Uterus (tissue), 4 donors: ENCODE measurements around the gene DNASE1L2. TPM values are rescaled to one million over a fixed set of nuclear protein-coding genes. Genes with fewer than 3 reads are reported as not detected.

Experiments
- DNase-seq, 2 donors: peaks; one replicate each; pipeline ENCODE4 v3.0.0-alpha.2; 2019 to 2020
- H3K27ac ChIP-seq, 2 donors: fragments of 200-600 bp; sonication (generic); 1 replicate in 1 of 2; 2 replicates in 1 of 2; pipeline ENCODE4 v1.5.1; 2016 to 2018
- H3K27me3 ChIP-seq, 2 donors: fragments of 200-600 bp; sonication (generic); one replicate each; pipeline ENCODE4 v1.5.1; 2018 to 2019; ENCODE audit warnings: control low read depth in 1 of 2
- H3K36me3 ChIP-seq, 2 donors: fragments of 200-600 bp; sonication (generic); one replicate each; pipeline ENCODE4 v1.5.1; 2019; ENCODE audit warnings: control low read depth in 1 of 2
- H3K4me1 ChIP-seq, 2 donors: fragments of 200-600 bp; sonication (generic); one replicate each; pipeline ENCODE4 v1.5.1; 2018 to 2019; ENCODE audit warnings: control low read depth in 1 of 2
- H3K4me3 ChIP-seq, 2 donors: fragments of 200-600 bp; sonication (generic); 1 replicate in 1 of 2; 2 replicates in 1 of 2; pipeline ENCODE4 v1.5.1; 2018 to 2019; ENCODE audit warnings: mild to moderate bottlenecking in 1 of 2
- H3K9me3 ChIP-seq, 2 donors: fragments of 200-600 bp; sonication (generic); one replicate each; pipeline ENCODE4 v1.5.1; 2019; ENCODE audit warnings: control low read depth in 1 of 2
- POLR2A ChIP-seq, 2 donors: fragments of 450-650 bp; IDR thresholded peaks; one replicate each; pipeline ENCODE4 v1.6.1; 2016; ENCODE audit warnings: antibody characterized with exemption in 2 of 2, mild to moderate bottlenecking in 1 of 2, moderate library complexity in 1 of 2
- intact Hi-C: fragments of 100-400 bp; cut with DNase I; formaldehyde crosslinking; loops from one replicate; pipeline ENCODE4 v1.15.1; 2023; ENCODE audit warnings: low total_unique reads
- total RNA-seq, 4 donors: library from RNA; depleted of rRNA in 3 of 4; stranded (reverse); fragments of >200 nt in 3 of 4; gene quantifications; one replicate each; pipeline versions ENCODE4 v1.1.0 to v1.2.4, GENCODE V29; 2014 to 2023
- TF ChIP-seq, protein P1 (sequence below), 4 experiments: fragments of 200-600 bp in 2 of 4; fragments of 450-650 bp in 2 of 4; sonication (generic) in 2 of 4; IDR thresholded peaks; one replicate each; pipeline ENCODE4 v1.5.1; 2016 to 2019; ENCODE audit warnings: antibody characterized with exemption in 4 of 4, mild to moderate bottlenecking in 2 of 4, moderate library complexity in 1 of 4
- donor health status: DM: yes; HTN: yes; CAD: no.

The DNASE1L2 gene
- total RNA-seq, 4 donors from 2014 or later: 0.97 to 1.2 TPM; not detected in 2

DNA sequence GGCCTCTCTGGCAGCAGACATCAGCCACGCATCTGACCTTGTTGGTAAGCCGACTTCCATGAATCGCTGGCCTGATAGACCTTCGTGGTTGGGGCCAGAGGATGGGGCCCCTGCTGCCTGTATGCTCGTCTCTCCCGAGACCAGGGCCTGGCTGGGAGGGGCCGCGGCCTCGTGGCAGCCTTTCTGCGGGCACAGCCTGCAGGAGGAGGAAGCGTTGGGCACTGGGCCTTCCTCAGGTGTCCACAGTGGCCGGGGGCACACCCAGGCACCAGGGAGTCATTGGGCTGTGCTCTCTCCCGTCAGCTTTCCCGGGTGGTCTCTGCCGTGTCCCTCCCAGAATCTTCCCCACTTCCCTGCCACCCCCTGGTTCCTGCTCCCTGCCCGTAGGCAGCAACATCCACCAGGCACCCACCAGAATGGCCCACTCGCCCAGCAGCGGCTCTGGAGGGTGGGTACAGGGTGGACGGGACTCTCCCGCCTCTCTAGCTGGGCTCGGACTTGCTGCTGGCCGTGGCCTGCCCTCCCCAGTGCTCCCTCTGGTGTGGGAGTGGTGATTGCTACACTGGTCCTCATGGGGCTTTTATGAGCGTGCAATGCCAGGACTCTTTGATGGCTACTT is 6.5 kb upstream of the DNASE1L2 start:
- H3K9me3 ChIP-seq: no peaks in the 10 kb centered on the region
- H3K36me3 ChIP-seq: no peaks in the 10 kb centered on the region
- H3K4me1 ChIP-seq: peaks cover 0 to 6% of the 10 kb centered on the region in 2 donors

DNA sequence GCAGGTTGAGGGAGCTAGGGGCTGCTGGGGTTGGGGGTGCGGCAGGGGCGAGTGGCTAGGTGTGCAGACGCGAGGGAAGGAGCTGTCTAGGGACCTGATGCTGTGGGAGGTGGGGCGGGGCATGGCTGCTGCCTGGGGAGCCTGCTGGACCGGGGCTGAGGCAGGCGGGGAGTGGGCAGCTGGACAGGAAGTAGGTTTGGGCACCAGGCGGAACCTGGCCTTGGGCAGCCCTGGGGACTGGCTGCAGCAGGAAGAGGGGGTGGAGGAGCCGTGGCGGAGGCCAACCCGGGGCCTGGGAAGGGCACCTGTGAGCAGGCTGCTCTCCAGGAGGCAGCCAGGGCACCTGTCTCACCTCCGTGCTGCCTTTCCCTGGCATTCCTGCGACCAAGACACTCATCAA is 5.9 kb upstream of the DNASE1L2 start:
- no peaks in the 10 kb centered on the region for H3K36me3 ChIP-seq
- H3K9me3 ChIP-seq: no peaks in the 10 kb centered on the region
- no peaks in the 10 kb centered on the region for H3K27me3 ChIP-seq
- no peak for DNase-seq
- TF ChIP-seq, protein P1, sequence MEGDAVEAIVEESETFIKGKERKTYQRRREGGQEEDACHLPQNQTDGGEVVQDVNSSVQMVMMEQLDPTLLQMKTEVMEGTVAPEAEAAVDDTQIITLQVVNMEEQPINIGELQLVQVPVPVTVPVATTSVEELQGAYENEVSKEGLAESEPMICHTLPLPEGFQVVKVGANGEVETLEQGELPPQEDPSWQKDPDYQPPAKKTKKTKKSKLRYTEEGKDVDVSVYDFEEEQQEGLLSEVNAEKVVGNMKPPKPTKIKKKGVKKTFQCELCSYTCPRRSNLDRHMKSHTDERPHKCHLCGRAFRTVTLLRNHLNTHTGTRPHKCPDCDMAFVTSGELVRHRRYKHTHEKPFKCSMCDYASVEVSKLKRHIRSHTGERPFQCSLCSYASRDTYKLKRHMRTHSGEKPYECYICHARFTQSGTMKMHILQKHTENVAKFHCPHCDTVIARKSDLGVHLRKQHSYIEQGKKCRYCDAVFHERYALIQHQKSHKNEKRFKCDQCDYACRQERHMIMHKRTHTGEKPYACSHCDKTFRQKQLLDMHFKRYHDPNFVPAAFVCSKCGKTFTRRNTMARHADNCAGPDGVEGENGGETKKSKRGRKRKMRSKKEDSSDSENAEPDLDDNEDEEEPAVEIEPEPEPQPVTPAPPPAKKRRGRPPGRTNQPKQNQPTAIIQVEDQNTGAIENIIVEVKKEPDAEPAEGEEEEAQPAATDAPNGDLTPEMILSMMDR (IDR thresholded peaks at IDR 0.05): no peak
- no peak for TF ChIP-seq POLR2A (IDR thresholded peaks at IDR 0.05)
- H3K4me1 ChIP-seq: no peaks in the 10 kb centered on the region
- no peak overlapping the region for H3K4me3 ChIP-seq
- H3K27ac ChIP-seq: no peak overlapping the region
- intact Hi-C loops: no loop called here

More for the DNA sequence above, 6.5 kb upstream of the DNASE1L2 start:
- no peak for DNase-seq
- H3K27me3 ChIP-seq: no peaks in the 10 kb centered on the region
- H3K27ac ChIP-seq: no peak overlapping the region
- no peak overlapping the region for H3K4me3 ChIP-seq
- intact Hi-C loops: no loop called here
- no peak for TF ChIP-seq POLR2A (IDR thresholded peaks at IDR 0.05)
- TF ChIP-seq, protein P1 (IDR thresholded peaks at IDR 0.05): no peak

DNA sequence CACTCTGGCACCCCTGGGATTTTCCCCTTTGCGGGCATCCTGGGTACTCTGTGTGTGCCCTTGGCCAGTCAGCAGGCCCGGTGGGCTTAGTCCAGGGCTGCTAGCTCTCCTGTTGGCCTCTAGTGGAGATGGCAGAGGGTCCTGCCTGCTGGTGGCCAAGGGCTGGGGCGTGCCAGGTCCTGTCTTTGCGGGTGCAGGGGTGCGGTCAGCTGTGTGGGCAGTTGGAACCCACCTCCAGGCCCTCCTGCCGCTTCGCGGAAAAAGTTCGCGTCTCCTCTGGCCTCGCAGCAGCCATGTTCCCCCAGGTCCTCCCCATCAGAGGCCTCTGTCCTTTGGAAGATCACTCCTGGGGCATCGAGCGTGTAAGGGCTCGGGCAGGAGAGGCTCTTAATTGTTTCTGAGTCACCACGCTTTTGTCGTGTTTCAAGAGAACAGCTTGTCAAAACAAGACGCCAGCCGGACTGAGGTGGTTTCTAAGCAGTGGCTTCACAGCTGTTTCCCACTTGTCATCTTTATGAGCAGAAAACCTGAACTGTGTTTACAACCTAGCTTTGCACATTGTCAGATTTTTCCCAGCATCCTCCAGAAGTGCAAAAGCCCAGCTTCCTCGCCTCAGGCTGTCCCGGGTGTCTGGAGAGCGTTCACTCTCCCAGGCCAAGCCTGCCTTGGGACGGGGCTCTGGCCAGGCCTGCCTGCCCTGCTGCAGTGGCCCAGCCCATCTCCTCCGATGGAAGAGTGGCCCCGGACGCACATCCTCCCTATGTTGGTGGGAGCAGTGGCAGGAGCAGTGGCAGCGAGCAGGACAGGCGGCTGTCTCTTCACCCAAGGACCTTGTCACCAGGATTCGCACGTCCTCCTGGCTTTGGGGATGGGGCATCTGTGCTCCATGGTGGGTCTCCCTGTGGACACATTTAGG is 5.0 kb upstream of the DNASE1L2 start:
- Histone ChIP-seq H3K9me3 (no peaks in the 10 kb centered on the region), H3K27me3 (no peaks in the 10 kb centered on the region), H3K4me3 (no peak overlapping the region), H3K4me1 (peaks cover 0 to 2% of the 10 kb centered on the region in 2 donors), H3K27ac (no peak overlapping the region), H3K36me3 (no peaks in the 10 kb centered on the region)
- DNase-seq: no peak
- TF ChIP-seq, protein P1 (IDR thresholded peaks at IDR 0.05): no peak
- no peak for TF ChIP-seq POLR2A (IDR thresholded peaks at IDR 0.05)
- intact Hi-C loops: no loop called here

- no peaks in the 10 kb centered on the region for H3K36me3 ChIP-seq
- peaks cover 5 to 7% of the 10 kb centered on the region in 2 donors for H3K27me3 ChIP-seq
- intact Hi-C loops: no loop called here
Measured at GRCh38 chr16:2232094-2232990, 3.9 kb upstream of the DNASE1L2 start.

More at GRCh38 chr16:2232094-2232990, 3.9 kb upstream of the DNASE1L2 start:
- Histone ChIP-seq H3K9me3 (no peaks in the 10 kb centered on the region), H3K4me1 (peaks cover 0 to 12% of the 10 kb centered on the region in 2 donors), H3K27ac (no peak overlapping the region), H3K4me3 (no peak overlapping the region)
- DNase-seq: no peak
- TF ChIP-seq, protein P1 (IDR thresholded peaks at IDR 0.05): no peak
- TF ChIP-seq POLR2A (IDR thresholded peaks at IDR 0.05): no peak
